Measurements from ENCODE around the gene GDPD5. TPM values are rescaled to one million over a fixed set of nuclear protein-coding genes. Genes with fewer than 3 reads are reported as not detected.

Gene GDPD5
- total and polyA plus RNA-seq, 2 donors (not counting 3 experiments of a cell fraction or from before 2014, with no cell fraction given): 60.2 to 79.2 TPM

DNA sequence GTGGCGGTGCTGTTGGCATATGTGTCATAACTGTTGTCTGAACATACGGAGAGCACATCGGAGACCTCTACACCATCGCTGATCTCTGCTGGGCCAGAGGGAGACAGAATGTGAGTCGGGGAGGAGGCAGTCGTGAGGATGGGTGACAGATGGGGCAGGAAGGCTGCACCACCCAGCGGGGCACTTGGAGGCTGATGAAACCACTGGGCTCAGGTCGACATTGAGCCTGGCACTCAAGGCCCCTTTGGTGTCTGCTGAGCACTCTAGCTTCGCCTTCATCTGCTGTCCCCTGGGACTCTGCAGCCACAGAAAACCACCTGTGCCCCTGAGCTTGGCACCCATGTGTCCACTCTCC is 90.2 kb downstream of the GDPD5 start:
- no TSS peak for BruUV-seq (replicated peaks)
- H3K9me1 ChIP-seq (replicated peaks; ENCODE audit: control insufficient read depth, extremely low read depth, insufficient read depth, low read length): no peaks in the 10 kb centered on the region
- peaks cover 21 to 25% of the 10 kb centered on the region in 2 experiments for H3K27me3 ChIP-seq (ENCODE audit: control insufficient read depth in 2 of 2, insufficient read depth in 2 of 2, low read length in 2 of 2)
- ChIA-PET POLR2A (no interaction called here), CTCF (no interaction called here)
- no peak overlapping the region for H3K27ac ChIP-seq (ENCODE audit: insufficient read depth, low read depth, low read length)
- peaks cover 0 to 34% of the 10 kb centered on the region in 2 experiments for H3K36me3 ChIP-seq (ENCODE audit: control insufficient read depth in 2 of 2, extremely low read depth in 1 of 2, insufficient read depth in 2 of 2, low read length in 2 of 2)
- H3K4me3 ChIP-seq (replicated peaks in 1 of 3; ENCODE audit: insufficient read depth in 1 of 3, low read depth in 1 of 3, low read length in 3 of 3): no peak overlapping the region
- H3K4me2 ChIP-seq (ENCODE audit: insufficient read depth, low read length): no peak overlapping the region
- H3K79me2 ChIP-seq (ENCODE audit: control insufficient read depth, insufficient read depth, low read length): no peaks in the 10 kb centered on the region
- peaks cover 3% of the 10 kb centered on the region for H3K4me1 ChIP-seq (ENCODE audit: control insufficient read depth, extremely low read depth, insufficient read depth, low read length)
- H4K20me1 ChIP-seq (replicated peaks; ENCODE audit: control insufficient read depth, extremely low read depth, insufficient read depth, low read length): no peaks in the 10 kb centered on the region
- no peaks in the 10 kb centered on the region for H3K9me3 ChIP-seq (replicated peaks; ENCODE audit: control insufficient read depth, insufficient read depth, low read length)
- no peak overlapping the region for H2AFZ ChIP-seq (ENCODE audit: low read depth, low read length)
- dilution Hi-C loops (cut with MboI; ENCODE audit: extremely low pct_ligation_motif_present, low sequenced_read_pairs) (no loop called here), intact Hi-C loops (cut with micrococcal nuclease) (no loop called here)
- TF ChIP-seq, protein P1, sequence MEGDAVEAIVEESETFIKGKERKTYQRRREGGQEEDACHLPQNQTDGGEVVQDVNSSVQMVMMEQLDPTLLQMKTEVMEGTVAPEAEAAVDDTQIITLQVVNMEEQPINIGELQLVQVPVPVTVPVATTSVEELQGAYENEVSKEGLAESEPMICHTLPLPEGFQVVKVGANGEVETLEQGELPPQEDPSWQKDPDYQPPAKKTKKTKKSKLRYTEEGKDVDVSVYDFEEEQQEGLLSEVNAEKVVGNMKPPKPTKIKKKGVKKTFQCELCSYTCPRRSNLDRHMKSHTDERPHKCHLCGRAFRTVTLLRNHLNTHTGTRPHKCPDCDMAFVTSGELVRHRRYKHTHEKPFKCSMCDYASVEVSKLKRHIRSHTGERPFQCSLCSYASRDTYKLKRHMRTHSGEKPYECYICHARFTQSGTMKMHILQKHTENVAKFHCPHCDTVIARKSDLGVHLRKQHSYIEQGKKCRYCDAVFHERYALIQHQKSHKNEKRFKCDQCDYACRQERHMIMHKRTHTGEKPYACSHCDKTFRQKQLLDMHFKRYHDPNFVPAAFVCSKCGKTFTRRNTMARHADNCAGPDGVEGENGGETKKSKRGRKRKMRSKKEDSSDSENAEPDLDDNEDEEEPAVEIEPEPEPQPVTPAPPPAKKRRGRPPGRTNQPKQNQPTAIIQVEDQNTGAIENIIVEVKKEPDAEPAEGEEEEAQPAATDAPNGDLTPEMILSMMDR (IDR thresholded peaks at IDR 0.05; ENCODE audit: extremely low read depth in 1 of 2, insufficient read depth in 1 of 2, low read depth in 1 of 2, low read length in 2 of 2): no peak
- TF ChIP-seq JUN (IDR thresholded peaks at IDR 0.05; ENCODE audit: borderline replicate concordance, insufficient read depth, insufficient read length, low read depth) (no peak), GATA2 (IDR thresholded peaks at IDR 0.05; ENCODE audit: insufficient read depth, insufficient read length, low read depth, low read length) (no peak), POLR2A (IDR thresholded peaks at IDR 0.05; ENCODE audit: low read depth, low read length) (no peak), FOS (IDR thresholded peaks at IDR 0.05; ENCODE audit: borderline replicate concordance, insufficient read depth, low read length) (no peak), EZH2 (IDR thresholded peaks at IDR 0.05; ENCODE audit: borderline replicate concordance, low read depth, low read length, severe bottlenecking) (no peak), POLR2AphosphoS5 (IDR thresholded peaks at IDR 0.05; ENCODE audit: insufficient read depth, low read depth, low read length) (no peak)
- FAIRE-seq (no peak), DNase-seq (ENCODE audit: low read depth, low spot score) (no peak)
- no peak overlapping the region for H3K9ac ChIP-seq (replicated peaks; ENCODE audit: extremely low read depth, insufficient read depth, low read length)

Data from endothelial cell of umbilical vein (primary cell).